ENCODE results near the gene CRY1. TPM values are rescaled to one million over a fixed set of nuclear protein-coding genes. Genes with fewer than 3 reads are reported as not detected.

The CRY1 gene
- total and polyA plus RNA-seq, 2 of the 4 experiments (the other 2 are of a cell fraction): 5.9 to 9.9 TPM

- no peak for TF ChIP-seq RFX5 (IDR thresholded peaks at IDR 0.05; ENCODE audit: low read depth, low read length)
These were observed 117.2 kb downstream of the CRY1 start (continued) for GRCh38 chr12:106975993-106976658.

- H3K27me3 ChIP-seq (ENCODE audit: control insufficient read depth, insufficient read depth, low read length): no peaks in the 10 kb centered on the region
- intact Hi-C loops (cut with micrococcal nuclease): no loop called here
- H2AK9ac ChIP-seq (replicated peaks; ENCODE audit: low read depth, low read length, poor library complexity): no peak overlapping the region
- H2AK5ac ChIP-seq (ENCODE audit: low read depth, low read length): no peak overlapping the region
- in situ Hi-C loops (cut with MboI; ENCODE audit: low sequenced_read_pairs): no loop called here
- WGBS, 2 experiments (ENCODE audit: extremely low coverage in 2 of 2, insufficient read length in 1 of 2): 100% methylated on average over 1 of the region's 8 CpGs; no CpG with 5 or more reads in 1 of the 2 experiments
- no peak overlapping the region for H4K8ac ChIP-seq (ENCODE audit: low read depth in 2 of 2, low read length in 2 of 2)
- H3K36me3 ChIP-seq (ENCODE audit: control insufficient read depth, insufficient read depth, low read length): peaks cover 14% of the 10 kb centered on the region
- H2BK15ac ChIP-seq (ENCODE audit: low read depth, low read length): no peak overlapping the region
- no peaks in the 10 kb centered on the region for H3K9me3 ChIP-seq (ENCODE audit: control insufficient read depth, insufficient read depth, low read length)
- DNase-seq: no peak
- no peak overlapping the region for H2BK20ac ChIP-seq (ENCODE audit: low read depth, low read length)
- dilution Hi-C loops (cut with HindIII; ENCODE audit: low sequenced_read_pairs, unreplicated experiment): no loop called here
- H3K27ac ChIP-seq (ENCODE audit: insufficient read depth, low read length): no peak overlapping the region
- no peak overlapping the region for H4K91ac ChIP-seq (ENCODE audit: insufficient read depth, low read depth, low read length)
- H3K18ac ChIP-seq (ENCODE audit: low read depth, low read length): no peak overlapping the region
- no peak overlapping the region for H3K4me2 ChIP-seq (ENCODE audit: low read depth, low read length)
- H2AFZ ChIP-seq (replicated peaks; ENCODE audit: low read length, poor library complexity): no peak overlapping the region
- peaks cover 53% of the 10 kb centered on the region for H4K20me1 ChIP-seq (ENCODE audit: insufficient read depth, low read length)
- no peak for ATAC-seq (ENCODE audit: low read depth)
- no TSS peak for BruUV-seq (replicated peaks)
- H3K14ac ChIP-seq (replicated peaks; ENCODE audit: low read depth, low read length): no peak overlapping the region
- H3K4me3 ChIP-seq (ENCODE audit: insufficient read depth, low read depth, low read length): no peak overlapping the region
- H3K4me1 ChIP-seq (ENCODE audit: control insufficient read depth, insufficient read depth, low read length): peaks cover 5% of the 10 kb centered on the region
- no peak overlapping the region for H2BK120ac ChIP-seq (ENCODE audit: low read depth, low read length)
- no peak overlapping the region for H4K5ac ChIP-seq (ENCODE audit: low read depth, low read length)
- H3K23ac ChIP-seq (ENCODE audit: low read depth, low read length): no peak overlapping the region
- H3K79me1 ChIP-seq (ENCODE audit: low read depth in 1 of 2, low read length in 2 of 2): peaks cover 14 to 51% of the 10 kb centered on the region in 2 experiments
- H3K9ac ChIP-seq (ENCODE audit: low read depth, low read length): no peak overlapping the region
- H3K4ac ChIP-seq (ENCODE audit: low read depth, low read length): no peak overlapping the region
- H3K56ac ChIP-seq (ENCODE audit: extremely low read depth, insufficient read depth, low read length): no peak overlapping the region
- H3K9me1 ChIP-seq (ENCODE audit: insufficient read depth, low read length): peaks cover 14% of the 10 kb centered on the region
- CTCF ChIA-PET: interaction anchor here (0.5 kb wide), 1 partner anchor 29 kb away, joined by 3 read pairs; no protein-coding TSS in a partner anchor
- H2BK5ac ChIP-seq (ENCODE audit: low read depth, low read length, poor library complexity, severe bottlenecking): no peak overlapping the region
- POLR2A ChIA-PET (ENCODE audit: unreplicated experiment): no interaction called here
- no peak for TF ChIP-seq MAFK (IDR thresholded peaks at IDR 0.05; ENCODE audit: low read depth, low read length)
- TF ChIP-seq CTCF (conservative IDR thresholded peaks at IDR 0.05; ENCODE audit: low read depth, low read length): no peak
- TF ChIP-seq RAD21 (IDR thresholded peaks at IDR 0.05; ENCODE audit: low read length): no peak
- TF ChIP-seq SMC3 (IDR thresholded peaks at IDR 0.05; ENCODE audit: low read depth, low read length): no peak
- TF ChIP-seq MXI1 (IDR thresholded peaks at IDR 0.05; ENCODE audit: borderline replicate concordance, low read depth, low read length): no peak
- no peak for TF ChIP-seq BHLHE40 (IDR thresholded peaks at IDR 0.05; ENCODE audit: low read depth, low read length)
These were observed 118.3 kb downstream of the CRY1 start for GRCh38 chr12:106975098-106975497.

All from IMR-90 (cell line).